Amygdala (tissue), 56 donors: Measurements from ENCODE around the gene CASP14.
"Not testable (repeated sequence)": the region's sequence is repeated elsewhere in the genome, so short reads cannot be mapped to it uniquely, and the experiment has no call there.

Experiments used
- DNase-seq, 56 donors: peaks; one replicate each; lab custom pipeline; 2025; lab: John Stamatoyannopoulos, UW

CASP14 gene, protein sequence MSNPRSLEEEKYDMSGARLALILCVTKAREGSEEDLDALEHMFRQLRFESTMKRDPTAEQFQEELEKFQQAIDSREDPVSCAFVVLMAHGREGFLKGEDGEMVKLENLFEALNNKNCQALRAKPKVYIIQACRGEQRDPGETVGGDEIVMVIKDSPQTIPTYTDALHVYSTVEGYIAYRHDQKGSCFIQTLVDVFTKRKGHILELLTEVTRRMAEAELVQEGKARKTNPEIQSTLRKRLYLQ

DNA sequence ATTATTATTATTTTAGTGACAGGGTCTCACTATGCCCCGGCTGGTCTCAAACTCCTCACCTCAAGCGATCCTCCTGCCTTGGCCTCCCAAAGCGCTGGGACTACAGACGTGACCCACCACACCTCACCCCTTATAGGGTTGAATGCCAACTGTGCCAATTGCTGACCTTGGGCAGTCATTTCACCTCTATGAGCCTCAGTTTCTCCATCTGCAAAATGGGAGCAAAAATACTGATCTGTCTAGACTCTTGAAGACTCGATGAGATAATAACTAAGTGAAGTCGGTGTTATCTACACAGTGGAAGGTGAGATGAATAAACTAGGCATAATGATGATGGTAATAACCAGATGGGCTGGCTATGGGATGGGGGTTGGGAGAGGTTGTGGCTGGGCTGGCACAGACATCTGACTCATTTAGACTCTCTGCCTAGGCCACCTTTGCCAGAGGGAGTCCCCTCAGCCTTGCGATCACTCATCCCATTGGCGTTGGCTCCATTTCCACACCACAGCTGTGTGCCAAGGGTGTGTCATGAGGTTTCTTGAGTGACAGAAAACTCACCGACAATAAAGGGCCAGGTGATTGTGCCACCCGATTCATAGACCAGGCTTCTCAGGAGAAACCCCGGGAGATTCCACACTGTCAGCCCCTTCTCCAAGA, at the start of gene CASP14:
TSS of gene CASP14 (plus strand) at position 596 of the 657 bp plus-strand sequence. CDS start 2,772 bp downstream, outside the sequence.
- DNase-seq: no peak

DNA sequence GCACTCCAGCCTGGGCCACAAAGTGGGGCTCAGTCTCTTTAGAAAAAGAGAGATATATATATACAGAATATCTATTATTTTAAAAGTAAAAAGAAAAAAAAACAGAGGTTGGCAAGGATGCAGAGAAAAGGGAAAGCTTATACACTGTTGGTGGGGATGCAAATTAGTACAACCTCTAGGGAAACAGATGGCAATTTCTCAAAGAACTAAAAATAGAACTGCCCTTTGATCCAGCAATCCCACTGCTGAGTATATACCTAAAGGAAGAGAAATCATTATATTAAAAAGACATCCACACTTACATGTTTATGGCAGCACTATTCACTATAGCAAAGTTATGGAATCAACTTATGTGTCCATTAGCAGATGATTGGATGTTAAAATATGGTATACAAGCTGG, 41.0 kb upstream of the CASP14 start:
- DNase-seq: no peak

GRCh38 chr19:15010501-15011300, 38.6 kb upstream of the CASP14 start:
- peak in 2 of 56 donors; percentile 5 to 10 for DNase-seq

DNA sequence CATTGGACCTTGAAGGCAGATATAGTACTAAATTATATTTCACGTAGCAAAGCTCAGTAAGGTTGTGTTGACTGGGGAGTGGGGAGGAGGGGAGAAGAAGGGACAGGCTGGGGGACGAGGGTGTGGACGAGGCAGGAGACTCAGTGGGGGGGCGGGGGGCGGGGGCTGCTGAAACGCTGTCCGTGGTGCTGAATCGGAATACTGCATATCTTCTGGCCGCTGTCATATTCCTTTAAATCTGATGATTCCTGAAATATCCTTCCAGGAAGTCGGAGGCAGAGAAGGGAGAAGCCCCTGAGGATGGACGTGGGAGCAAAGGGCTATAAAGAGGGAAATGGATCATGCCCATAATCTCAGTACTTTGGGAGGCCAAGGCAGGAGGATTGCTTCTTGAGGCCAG, 34.7 kb upstream of the CASP14 start:
- DNase-seq: no peak

DNA sequence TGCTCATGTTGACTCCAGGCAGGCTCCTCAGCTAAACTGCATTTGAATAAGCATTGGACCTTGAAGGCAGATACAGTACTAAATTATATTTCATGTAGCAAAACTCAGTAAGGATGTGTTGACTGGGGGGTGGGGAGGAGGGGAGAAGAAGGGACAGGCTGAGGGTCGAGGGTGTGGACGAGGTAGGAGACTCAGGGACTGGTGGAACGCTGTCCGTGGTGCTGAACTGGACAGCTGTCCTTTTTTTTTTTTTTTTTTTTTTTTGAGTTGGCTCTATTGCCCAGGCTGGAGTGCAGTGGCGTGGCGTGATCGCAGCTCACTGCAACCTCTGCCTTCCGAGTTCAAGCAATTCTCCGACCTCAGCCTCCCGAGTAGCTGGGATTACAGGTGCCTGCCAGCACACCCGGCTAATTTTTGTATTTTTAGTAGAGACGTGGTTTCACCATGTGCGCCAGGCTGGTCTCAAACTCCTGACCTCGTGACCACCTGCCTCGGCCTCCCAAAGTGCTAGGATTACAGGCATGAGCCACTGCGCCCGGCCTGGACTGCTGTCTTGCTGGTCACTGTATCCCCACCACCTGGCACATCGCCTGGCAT, 33.2 kb upstream of the CASP14 start:
- DNase-seq: no peak

GRCh38 chr19:15018836-15019235, 30.4 kb upstream of the CASP14 start:
- DNase-seq: not testable (repeated sequence)

- no peak for DNase-seq
These were observed 27.8 kb upstream of the CASP14 start for GRCh38 chr19:15021286-15022007.

GRCh38 chr19:15022752-15023151, 26.5 kb upstream of the CASP14 start:
- no peak for DNase-seq

GRCh38 chr19:15025217-15025616, 24.1 kb upstream of the CASP14 start:
- DNase-seq: no peak

DNA sequence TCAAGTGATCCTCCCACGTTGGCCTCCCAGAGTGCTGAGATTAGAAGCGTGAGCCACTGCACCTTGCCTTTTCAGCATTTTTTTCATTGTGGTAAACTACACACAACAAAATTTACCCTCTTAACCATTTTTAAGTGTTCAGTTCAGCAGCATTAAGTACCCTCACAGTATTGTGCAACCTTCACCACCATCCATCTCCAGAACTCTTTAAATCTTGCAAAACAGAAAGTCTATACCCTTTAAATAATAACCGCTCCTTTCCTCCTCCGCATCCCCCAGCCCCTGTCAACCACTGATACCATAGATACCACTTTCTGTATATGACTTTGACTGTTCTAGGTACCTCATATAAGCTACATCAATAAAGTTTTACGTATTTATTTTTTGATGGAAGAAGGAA, 20.8 kb upstream of the CASP14 start:
- DNase-seq: no peak

DNA sequence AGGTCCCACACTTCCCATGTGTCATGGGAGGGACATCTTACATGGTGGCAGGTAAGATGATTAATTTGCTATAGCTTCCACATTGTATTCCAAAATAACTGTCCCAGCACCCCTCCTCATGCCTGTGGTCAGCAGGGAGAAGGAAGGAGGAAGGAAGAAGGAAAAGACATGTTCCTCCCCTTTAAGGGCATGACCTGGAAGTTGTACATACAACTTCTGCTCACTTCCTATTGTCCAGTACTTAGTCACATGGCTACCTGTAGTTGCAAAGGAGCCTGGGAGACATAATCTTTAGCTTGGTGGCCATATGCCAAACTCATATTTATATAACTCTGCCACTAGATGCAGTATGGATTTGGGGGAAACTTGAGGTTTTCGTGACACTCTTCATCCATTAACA, 17.6 kb upstream of the CASP14 start:
- DNase-seq: no peak

DNA sequence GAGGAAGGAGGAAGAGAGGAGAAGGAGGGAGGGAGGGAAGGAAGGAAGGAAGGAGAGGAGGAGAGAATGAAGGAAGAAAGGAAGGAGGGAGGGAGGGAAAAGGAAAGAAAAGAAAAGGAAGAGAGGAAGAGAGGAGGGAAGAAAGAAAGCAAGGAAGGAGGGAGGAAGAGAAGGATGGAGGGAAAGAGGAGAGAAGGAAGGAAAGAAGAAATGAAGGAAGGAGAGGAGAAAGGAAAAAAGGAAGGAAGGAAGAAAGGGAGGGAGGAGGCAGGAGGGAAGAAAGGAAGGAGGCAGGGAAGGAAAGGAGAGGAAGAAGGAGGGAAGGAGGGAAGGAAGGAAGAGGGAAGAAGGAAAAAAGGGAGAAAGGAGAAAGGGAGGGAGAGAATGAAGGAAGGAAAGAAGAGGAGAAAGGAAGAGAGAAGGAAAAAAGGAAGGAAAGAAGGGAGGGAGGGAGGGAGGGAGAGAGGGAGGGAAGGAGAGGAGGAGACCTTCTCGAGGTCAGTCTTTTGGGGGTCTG, 13.4 kb upstream of the CASP14 start:
- DNase-seq: no peak

- DNase-seq: no peak
These were observed 11.7 kb upstream of the CASP14 start for GRCh38 chr19:15037586-15037985.

- DNase-seq: no peak
These were observed 11.0 kb upstream of the CASP14 start for GRCh38 chr19:15038294-15038693.

GRCh38 chr19:15042003-15042402, 7.3 kb upstream of the CASP14 start:
- DNase-seq: no peak

- no peak for DNase-seq
These were observed 6.5 kb upstream of the CASP14 start for GRCh38 chr19:15042826-15043225.

GRCh38 chr19:15045506-15045905, 3.8 kb upstream of the CASP14 start:
- no peak for DNase-seq

DNA sequence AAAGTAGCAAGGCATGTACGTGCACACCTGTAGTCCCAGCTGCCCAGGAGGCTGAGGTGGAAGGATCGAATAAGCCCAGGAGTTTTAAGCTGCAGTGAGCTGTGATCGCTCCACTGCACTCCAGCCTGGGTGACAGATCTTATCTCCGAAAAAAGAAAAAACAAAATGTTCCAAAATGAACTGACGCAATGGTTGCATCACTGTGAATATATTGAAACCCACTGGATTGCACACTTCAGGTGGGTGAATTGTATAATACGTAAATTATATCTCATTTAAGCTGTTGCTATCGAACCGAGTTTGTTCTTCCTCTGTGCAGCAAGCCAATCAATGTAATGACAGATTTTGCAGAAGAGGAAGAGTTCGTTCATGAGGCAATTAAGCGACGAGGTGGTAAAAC, 1.6 kb upstream of the CASP14 start:
- no peak for DNase-seq

GRCh38 chr19:15048128-15048527, 1.2 kb upstream of the CASP14 start:
- DNase-seq: no peak

DNA sequence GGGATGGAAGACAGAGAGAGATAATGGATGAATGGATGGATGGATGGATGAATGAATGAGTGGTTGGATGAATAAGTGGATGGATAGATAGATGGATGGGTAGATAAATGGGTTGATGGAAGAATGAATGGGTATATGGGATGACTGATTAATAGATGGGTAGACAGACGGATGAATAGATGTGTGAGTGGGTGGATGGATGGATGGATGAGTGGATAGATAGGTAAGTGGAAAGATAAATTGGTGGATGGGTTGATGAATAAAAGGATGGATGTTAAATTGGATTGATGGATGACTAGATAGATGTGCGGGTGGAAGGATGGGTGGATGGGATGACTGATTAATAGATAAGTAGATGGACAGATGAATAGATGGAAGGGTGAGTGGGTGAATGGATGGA, 1.4 kb downstream of the CASP14 start:
- DNase-seq: no peak
